Dermis microvascular lymphatic vessel endothelial cell (primary cell): ENCODE results near the gene TWSG1. TPM values are rescaled to one million over a fixed set of nuclear protein-coding genes. Genes with fewer than 3 reads are reported as not detected.

Experiments used
- DNase-seq, 2 donors: peaks; one replicate each; pipeline versions ENCODE4 v3.0.0 to v3.0.0-alpha.2; 2010; ENCODE audit warnings: low read depth in 2 of 2
- total RNA-seq: library from RNA; depleted of rRNA; stranded (reverse); fragments of >200 nt; gene quantifications from 2 replicates; pipeline ENCODE4 v1.2.1, GENCODE V29; 2014

Gene TWSG1
- 33.6 and 41.5 TPM in 2 replicates for total RNA-seq

GRCh38 chr18:9334329-9334972 lies at the start of gene TWSG1:
Gene TWSG1 (plus strand): TSS chr18:9334773. CDS start chr18:9337230, 2,457 bp downstream.
- DNase-seq = peak; percentile 68 to 96

DNA sequence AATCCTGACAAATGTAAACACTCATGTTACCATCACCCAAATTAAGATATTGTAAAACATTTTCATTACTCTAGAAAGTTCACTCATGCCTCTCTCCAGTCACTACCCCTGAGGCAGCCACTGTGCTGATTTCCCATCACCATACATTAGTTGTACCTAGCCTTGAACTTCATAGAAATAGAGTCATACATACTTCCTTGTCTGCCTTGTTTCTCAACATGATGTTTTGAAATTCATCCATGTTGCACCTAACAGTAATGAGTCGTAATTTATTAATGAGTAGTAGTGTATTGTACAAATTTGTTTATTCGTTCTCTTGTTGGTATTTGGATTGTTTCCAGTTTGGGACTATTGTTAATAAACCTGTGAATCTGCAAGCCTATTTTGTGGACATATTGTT lies 49.0 kb upstream of the TWSG1 start:
- DNase-seq = no peak

DNA sequence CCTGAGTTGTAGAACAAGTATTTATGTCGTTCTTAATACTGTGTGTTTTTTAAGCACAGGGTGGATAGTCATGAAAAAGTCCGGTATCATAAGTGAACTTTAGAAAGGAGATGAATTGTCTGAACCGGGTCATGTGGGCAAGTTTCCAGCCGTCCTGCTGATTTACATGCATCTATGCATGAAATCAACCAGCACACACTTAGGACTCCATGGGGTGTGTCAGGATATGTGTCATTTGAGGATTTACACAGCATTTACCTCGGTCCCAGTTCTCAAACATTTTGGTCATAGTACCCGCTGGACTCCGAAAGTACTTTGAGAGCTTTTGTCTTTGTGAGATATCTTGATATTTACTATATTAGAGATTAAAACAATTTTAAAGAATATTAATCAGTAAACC lies 47.5 kb upstream of the TWSG1 start:
- peak in 1 of 2 donors; percentile 12 for DNase-seq

DNA sequence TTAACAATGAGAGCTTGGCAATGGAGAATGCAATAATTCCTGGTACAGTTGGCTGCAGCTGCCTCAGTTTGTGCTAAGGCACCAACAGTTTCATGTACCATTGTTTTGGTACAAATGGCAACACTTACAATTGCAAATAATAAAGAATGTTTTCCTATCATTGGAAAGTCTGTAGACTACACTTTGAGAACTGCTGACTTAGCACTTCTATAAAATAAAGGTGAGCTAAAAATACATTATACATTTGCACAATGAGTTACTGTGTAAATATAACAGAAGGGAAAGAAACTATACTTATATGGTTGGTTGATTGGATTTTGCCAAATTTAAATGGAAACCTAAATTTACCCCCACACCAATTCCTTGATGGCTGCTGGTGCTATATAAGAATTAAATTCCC lies 44.9 kb upstream of the TWSG1 start:
- no peak for DNase-seq

- peak in 1 of 2 donors; percentile 60 for DNase-seq
Observed at GRCh38 chr18:9290156-9290555, 44.4 kb upstream of the TWSG1 start.

- no peak for DNase-seq
Observed at GRCh38 chr18:9292047-9292446, 42.5 kb upstream of the TWSG1 start.

DNA sequence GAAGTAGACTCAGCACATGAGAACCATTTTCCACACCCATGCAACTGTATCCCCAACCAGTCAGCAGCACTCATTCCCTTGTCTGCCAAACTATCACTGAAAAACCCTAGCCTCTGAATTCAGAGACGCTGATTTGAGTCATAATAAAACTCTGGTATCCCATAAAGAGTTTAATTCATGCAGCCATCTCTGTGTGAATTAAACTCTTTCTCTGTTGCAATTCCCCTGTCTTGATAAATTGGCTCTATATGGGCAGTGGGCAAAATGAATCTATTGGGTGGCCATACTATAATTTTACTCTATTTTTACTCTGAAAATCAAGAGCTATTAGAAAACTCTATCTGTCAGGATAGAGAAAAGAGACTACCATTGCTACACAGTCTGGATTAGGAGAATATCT lies 40.6 kb upstream of the TWSG1 start:
- DNase-seq = no peak

- DNase-seq = no peak
Observed at GRCh38 chr18:9296233-9297006, 38.2 kb upstream of the TWSG1 start.

DNA sequence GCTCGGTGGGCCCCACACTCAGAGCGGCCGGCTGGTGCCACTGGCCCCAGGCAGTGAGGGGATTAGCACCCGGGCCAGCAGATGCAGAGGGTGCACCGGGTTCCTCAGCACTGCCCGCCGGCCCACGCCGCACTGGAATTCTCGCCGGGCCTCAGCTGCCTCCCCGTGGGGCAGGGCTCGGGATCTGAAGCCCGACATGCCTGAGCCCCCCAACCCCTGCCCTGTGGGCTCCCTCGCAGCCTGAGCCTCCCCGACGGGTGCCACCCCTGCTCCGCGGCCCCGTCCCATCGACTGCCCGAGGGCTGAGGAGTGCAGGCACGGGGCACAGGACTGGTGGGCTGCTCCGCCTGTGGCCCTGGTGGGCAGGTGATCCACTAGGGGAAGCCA lies 37.6 kb upstream of the TWSG1 start:
- no peak for DNase-seq

DNA sequence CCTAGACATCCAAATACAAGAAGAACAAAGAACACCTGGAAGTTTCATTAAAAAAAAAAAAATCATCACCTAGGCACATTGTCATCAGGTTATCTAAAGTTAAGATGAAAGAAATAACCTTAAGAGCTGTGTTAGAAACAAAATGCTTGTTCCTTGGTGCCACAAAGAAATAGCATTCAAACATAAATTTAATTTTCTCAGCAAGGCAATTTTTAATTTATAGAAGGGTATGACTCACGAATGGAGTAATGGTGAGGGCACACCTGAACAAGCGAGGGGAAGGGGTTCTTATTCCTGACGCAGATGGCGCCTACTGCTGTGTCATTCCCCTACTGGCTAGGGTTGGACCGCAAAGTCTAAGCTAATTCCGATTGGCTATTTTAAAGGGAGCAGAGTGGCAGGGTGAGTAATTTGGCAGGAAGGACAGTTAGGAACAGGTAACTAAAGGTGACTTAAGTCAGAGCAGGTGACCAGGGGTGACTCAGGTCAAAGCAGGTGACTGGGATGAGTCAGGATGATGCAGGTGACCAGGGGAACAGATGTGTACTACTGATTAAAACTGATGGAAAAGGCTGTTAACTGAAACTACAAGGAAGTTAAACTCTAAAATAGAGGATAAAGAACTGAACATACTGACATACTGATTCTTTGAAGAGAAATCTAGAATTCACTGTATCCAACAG lies 30.0 kb upstream of the TWSG1 start:
- DNase-seq = no peak

DNA sequence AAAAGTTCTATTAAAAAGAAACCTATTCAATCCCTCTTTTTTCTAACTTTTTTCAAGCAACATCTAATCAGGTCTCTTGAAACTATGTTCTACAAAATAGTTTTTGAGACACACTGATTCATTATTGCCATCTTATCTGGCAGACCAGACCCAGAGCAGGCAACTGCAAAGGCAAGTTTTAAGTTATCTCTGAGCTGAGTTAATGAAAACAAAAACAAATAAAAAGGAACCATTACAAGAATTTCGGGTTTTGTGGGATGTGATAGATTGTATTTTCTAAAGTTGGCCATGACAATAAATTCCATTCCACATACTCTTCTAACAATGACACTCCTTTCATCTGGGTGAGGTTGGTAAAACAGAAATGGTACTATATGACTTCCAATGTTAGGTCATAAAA lies 15.2 kb upstream of the TWSG1 start:
- no peak for DNase-seq

- DNase-seq = peak in 1 of 2 donors; percentile 92
Observed at GRCh38 chr18:9321017-9321452, 13.5 kb upstream of the TWSG1 start.

GRCh38 chr18:9321736-9322135 lies 12.8 kb upstream of the TWSG1 start:
- peak; percentile 33 to 70 for DNase-seq

DNA sequence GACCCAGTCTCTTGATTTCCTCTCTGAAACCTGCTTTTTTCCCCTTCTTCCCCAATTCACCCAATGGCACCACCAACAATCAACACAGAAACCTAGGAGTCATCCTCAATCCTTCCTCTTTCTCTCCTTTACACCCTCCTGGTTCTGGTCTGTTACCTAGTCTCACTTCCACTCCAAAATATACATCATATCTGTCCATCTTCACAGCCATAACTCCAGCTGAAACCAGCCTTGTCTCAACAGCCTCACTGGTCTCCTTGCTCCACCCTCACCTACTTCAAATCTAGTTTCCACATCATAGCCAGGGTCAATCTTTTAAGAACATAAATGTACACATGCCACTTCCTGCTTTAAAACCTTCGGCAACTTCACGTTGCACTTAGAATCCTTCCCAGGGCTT lies 11.8 kb upstream of the TWSG1 start:
- no peak for DNase-seq

- peak in 1 of 2 donors; percentile 78 for DNase-seq
Observed at GRCh38 chr18:9323750-9324445, 10.7 kb upstream of the TWSG1 start.

DNA sequence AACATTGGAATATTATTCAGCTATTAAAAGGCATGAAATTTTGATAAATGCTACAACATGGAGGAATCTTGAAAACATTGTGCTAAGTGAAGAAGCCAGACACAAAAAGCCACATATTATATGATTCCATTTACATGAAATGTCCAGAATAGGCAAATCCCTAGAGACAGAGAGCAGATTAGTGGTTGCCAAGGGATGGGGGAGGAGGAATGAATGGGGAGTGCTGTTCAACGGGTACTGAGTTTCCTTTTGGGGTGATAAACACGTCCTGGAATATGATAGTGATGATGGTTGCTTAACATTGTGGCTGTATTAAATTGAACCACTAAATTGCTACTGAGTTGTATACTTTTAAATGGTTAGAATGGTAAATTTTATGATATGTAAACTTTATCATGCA lies 8.9 kb upstream of the TWSG1 start:
- no peak for DNase-seq

DNA sequence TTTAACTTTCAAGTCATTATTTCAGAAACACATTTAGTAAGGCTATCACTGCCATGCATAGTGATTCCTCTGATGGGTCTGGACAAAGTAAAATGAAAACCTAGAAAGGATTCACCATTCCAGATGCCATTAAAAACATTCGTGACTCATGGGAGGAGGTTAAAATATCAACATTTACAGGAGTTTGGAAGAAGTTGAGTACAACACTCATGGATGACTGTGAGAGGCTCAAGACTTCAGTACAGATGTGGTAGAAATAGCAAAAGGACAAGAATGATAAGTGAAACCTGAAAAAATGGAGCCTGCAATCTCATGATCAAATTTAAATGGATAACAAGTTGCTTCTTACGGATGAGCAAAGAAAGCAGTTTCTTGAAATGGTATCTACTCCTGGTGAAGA lies 5.8 kb upstream of the TWSG1 start:
- DNase-seq = no peak

- DNase-seq = no peak
Observed at GRCh38 chr18:9329471-9329870, 5.1 kb upstream of the TWSG1 start.

GRCh38 chr18:9330419-9330818 lies 4.2 kb upstream of the TWSG1 start:
- no peak for DNase-seq

- DNase-seq = peak in 1 of 2 donors; percentile 71
Observed at GRCh38 chr18:9333441-9334328, 888 bp upstream of the TWSG1 start.
